Measurements from ENCODE around the gene RALY.

DNA sequence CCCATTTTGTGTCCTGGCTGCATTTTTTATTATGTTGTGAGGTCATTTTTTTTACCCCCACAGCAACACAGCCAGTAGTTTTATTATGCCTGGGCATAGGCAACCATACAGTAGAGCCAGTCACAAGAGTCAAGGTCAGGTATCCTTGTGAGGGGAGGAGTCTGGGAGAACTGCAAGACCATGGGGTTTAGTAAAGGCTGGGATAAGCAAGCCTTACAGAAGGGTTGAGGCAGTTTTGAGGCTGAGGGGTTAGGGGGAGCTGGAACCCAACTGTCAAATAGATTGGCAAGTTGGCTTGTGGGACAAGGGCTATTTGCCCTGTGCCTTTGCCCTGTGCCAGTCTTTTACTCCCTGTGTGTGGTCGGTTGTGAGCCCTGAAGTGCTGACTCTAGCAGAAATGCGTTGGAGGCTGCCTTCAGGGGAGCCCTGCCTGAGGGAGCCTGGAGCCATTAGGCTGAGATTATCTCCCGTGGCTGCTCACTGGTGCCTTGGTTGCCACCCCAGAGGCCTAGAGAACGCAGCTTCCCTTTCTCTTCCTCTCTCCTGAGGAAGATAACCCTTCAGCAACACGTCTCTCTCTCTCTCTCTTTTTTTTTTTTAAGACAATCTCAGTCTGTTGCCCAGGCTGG lies 31.1 kb downstream of the RALY start:
- TF ChIP-seq, protein P1, sequence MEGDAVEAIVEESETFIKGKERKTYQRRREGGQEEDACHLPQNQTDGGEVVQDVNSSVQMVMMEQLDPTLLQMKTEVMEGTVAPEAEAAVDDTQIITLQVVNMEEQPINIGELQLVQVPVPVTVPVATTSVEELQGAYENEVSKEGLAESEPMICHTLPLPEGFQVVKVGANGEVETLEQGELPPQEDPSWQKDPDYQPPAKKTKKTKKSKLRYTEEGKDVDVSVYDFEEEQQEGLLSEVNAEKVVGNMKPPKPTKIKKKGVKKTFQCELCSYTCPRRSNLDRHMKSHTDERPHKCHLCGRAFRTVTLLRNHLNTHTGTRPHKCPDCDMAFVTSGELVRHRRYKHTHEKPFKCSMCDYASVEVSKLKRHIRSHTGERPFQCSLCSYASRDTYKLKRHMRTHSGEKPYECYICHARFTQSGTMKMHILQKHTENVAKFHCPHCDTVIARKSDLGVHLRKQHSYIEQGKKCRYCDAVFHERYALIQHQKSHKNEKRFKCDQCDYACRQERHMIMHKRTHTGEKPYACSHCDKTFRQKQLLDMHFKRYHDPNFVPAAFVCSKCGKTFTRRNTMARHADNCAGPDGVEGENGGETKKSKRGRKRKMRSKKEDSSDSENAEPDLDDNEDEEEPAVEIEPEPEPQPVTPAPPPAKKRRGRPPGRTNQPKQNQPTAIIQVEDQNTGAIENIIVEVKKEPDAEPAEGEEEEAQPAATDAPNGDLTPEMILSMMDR (IDR thresholded peaks at IDR 0.05) = no peak
- no peak for TF ChIP-seq EP300 (IDR thresholded peaks at IDR 0.05)

Measured in ovary (tissue), 3 donors.